Endothelial cell (in vitro differentiated cells): ENCODE data around the gene RPGRIP1. TPM values are rescaled to one million over a fixed set of nuclear protein-coding genes. Genes with fewer than 3 reads are reported as not detected.
"Not testable (repeated sequence)": the region's sequence is repeated elsewhere in the genome, so short reads cannot be mapped to it uniquely, and the experiment has no call there.

Source experiments
- DNase-seq: peaks from one replicate; pipeline ENCODE4 v3.0.0; 2021; ENCODE audit warnings: low spot score
- H3K27ac Mint-ChIP-seq: one replicate; pipeline ENCODE4 v1.8.0; 2021; ENCODE audit warnings: mixed read lengths, inconsistent platforms; ENCODE audit not compliant: unreplicated experiment
- H3K27me3 Mint-ChIP-seq: one replicate; pipeline ENCODE4 v1.8.0; 2021; ENCODE audit warnings: mild to moderate bottlenecking, moderate library complexity, mixed read lengths, inconsistent platforms; ENCODE audit not compliant: unreplicated experiment
- H3K36me3 Mint-ChIP-seq: one replicate; pipeline ENCODE4 v1.8.0; 2021; ENCODE audit warnings: mild to moderate bottlenecking, low read depth, mixed read lengths, inconsistent platforms; ENCODE audit not compliant: unreplicated experiment
- H3K4me1 Mint-ChIP-seq: one replicate; pipeline ENCODE4 v1.8.0; 2021; ENCODE audit warnings: mild to moderate bottlenecking, mixed read lengths, inconsistent platforms; ENCODE audit not compliant: unreplicated experiment
- H3K4me3 Mint-ChIP-seq: one replicate; pipeline ENCODE4 v1.8.0; 2021; ENCODE audit warnings: mild to moderate bottlenecking, mixed read lengths, inconsistent platforms; ENCODE audit not compliant: unreplicated experiment
- H3K9me3 Mint-ChIP-seq: one replicate; pipeline ENCODE4 v1.8.0; 2021; ENCODE audit warnings: mixed read lengths, inconsistent platforms; ENCODE audit not compliant: unreplicated experiment
- total RNA-seq: library from RNA; stranded (reverse); fragmentation: NEBNext Ultra II Directional; extraction: Animal tissue kit (Norgen Biotek cat#: 25700); gene quantifications from one replicate; pipeline ENCODE4 v1.2.1, GENCODE V29; 2021; ENCODE audit not compliant: unreplicated experiment
- TF ChIP-seq, protein P1 (sequence below): fragments of 200-600 bp; sonication (generic); IDR thresholded peaks from one replicate; pipeline ENCODE4 v1.5.0; 2021; ENCODE audit warnings: antibody characterized with exemption; ENCODE audit not compliant: unreplicated experiment

The RPGRIP1 gene
- total RNA-seq, 1 donor from 2014 or later = 1.5 TPM

DNA sequence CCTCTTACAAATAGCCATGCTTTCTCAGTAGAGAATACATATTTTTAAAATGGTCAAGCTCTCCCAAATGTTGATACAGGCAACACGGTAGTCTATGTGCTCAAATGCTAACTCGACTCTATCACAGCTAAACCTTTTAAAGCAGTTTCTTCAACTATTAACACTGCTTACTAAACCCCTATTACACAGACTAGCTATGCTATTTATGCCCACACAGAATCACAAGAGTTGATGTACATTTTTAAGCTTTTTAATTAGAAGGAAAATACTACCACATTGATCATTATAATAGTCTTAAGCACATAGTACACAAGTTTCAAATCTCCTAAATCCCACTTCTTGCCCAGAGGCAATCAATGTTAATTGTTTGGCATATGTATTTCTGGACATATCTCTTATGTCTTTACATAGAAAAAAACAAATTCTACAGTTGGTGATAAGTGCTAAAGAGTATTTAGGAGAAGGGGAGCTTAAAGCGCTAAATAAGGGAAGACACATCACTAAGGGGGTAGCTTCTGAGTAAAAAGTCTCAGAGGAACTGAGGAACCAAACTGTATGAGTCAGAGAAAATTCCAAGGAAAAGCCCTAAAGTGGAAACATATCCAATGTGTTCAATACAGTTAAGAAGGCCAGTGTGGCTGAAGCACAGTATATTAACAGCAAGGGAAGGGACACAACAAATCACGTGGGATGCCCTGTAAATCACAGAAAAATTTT is 24.3 kb upstream of the RPGRIP1 start:
- Mint-ChIP-seq H3K27me3 (peaks cover 5% of the 10 kb centered on the region), H3K4me3 (no peak overlapping the region), H3K9me3 (no peaks in the 10 kb centered on the region), H3K4me1 (peaks cover 11% of the 10 kb centered on the region), H3K36me3 (peaks cover 44% of the 10 kb centered on the region), H3K27ac (peak overlapping the region; percentile 13)
- no peak for DNase-seq
- TF ChIP-seq, protein P1, sequence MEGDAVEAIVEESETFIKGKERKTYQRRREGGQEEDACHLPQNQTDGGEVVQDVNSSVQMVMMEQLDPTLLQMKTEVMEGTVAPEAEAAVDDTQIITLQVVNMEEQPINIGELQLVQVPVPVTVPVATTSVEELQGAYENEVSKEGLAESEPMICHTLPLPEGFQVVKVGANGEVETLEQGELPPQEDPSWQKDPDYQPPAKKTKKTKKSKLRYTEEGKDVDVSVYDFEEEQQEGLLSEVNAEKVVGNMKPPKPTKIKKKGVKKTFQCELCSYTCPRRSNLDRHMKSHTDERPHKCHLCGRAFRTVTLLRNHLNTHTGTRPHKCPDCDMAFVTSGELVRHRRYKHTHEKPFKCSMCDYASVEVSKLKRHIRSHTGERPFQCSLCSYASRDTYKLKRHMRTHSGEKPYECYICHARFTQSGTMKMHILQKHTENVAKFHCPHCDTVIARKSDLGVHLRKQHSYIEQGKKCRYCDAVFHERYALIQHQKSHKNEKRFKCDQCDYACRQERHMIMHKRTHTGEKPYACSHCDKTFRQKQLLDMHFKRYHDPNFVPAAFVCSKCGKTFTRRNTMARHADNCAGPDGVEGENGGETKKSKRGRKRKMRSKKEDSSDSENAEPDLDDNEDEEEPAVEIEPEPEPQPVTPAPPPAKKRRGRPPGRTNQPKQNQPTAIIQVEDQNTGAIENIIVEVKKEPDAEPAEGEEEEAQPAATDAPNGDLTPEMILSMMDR = no peak

DNA sequence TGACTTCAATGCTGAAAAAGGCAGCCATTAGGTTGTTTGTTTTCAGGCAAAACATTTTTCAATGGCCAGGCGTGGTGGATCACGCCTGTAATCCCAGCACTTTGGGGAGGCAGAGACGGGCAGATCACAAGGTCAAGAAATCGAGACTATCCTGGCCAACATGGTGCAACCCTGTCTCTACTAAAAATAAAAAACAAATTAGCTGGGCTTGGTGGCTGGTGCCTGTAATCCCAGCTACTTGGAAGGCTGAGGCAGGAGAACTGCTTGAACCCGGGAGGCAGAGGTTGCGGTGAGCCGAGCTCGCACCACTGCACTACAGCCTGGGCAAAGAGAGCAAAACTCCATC is 23.8 kb upstream of the RPGRIP1 start:
- Mint-ChIP-seq H3K27ac (peak overlapping the region; percentile 13), H3K4me1 (peaks cover 11% of the 10 kb centered on the region), H3K36me3 (peaks cover 43% of the 10 kb centered on the region)
- DNase-seq, H3K9me3 Mint-ChIP-seq, H3K4me3 Mint-ChIP-seq, H3K27me3 Mint-ChIP-seq: not testable (repeated sequence)

DNA sequence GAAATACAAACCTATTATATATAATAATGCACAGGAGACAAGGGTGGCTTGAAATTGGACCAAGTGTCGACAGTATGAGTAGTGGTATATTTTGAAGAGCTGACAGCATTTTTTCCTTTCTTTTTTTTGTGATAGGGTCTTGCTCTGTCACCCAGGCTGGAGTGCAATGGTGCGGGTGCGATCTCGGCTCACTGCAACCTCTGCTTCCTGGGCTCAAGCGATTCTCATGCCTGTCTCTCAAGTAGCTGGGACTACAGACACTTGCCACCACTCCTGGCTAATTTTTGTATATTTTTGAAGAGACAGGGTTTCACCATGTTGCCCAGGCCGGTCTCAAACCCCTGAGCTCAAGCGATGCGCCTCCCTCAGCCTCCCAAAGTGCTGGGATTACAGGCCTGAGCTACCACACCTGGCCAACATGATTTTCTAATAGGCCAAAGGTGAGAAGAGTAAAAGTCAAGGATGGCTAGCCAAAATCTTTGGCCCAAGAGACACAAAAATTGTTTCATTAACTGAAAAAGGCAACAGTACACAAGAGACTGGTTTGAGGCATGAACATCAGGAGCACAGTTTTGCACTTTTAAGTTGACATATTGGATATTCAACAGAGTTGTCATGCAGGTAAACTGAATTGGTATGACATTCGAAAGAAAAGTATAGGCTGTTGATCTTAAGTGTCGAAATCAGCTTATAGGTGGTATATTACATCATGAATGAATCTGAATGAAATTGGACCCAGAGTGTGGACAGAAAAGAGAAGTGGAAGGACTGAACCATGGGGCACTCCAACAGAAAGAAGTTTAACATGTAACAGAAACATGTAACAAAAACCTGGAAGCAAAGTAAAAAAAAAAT is 23.1 kb upstream of the RPGRIP1 start:
- TF ChIP-seq, protein P1 = no peak
- Mint-ChIP-seq H3K27ac (peak overlapping the region; percentile 7), H3K9me3 (no peaks in the 10 kb centered on the region), H3K27me3 (peaks cover 5% of the 10 kb centered on the region), H3K4me3 (no peak overlapping the region), H3K4me1 (peaks cover 16% of the 10 kb centered on the region), H3K36me3 (peaks cover 43% of the 10 kb centered on the region)
- DNase-seq = no peak

DNA sequence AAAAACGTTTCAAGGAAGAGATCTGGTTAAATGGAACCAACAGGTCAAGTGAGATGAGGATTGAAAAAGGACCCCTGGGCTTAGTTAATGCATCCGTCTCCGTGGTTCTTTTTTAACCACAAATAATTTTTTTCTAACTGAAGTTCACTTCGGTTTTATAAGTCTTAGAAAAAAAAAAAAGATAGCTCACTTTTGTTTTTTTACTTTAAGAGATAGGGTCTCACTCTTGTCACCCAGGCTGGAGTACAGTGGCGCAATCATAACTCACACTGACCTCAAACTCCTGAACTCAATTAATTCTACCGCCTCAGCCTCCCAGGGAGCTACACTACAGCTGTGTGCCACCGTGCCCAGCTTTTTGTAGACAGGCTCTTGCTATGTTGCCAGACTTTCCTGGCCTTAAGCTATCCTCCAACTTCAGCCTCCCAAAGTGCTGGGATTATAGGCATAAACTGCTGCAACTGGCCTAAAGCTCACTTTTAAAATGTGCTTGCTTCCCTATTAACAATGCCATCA is 22.4 kb upstream of the RPGRIP1 start:
- H3K9me3 Mint-ChIP-seq = no peaks in the 10 kb centered on the region
- peaks cover 19% of the 10 kb centered on the region for H3K4me1 Mint-ChIP-seq
- no peak overlapping the region for H3K27ac Mint-ChIP-seq
- DNase-seq = no peak
- peak overlapping the region; percentile 73 for H3K4me3 Mint-ChIP-seq
- peaks cover 45% of the 10 kb centered on the region for H3K36me3 Mint-ChIP-seq
- TF ChIP-seq, protein P1 = no peak
- peaks cover 5% of the 10 kb centered on the region for H3K27me3 Mint-ChIP-seq

DNA sequence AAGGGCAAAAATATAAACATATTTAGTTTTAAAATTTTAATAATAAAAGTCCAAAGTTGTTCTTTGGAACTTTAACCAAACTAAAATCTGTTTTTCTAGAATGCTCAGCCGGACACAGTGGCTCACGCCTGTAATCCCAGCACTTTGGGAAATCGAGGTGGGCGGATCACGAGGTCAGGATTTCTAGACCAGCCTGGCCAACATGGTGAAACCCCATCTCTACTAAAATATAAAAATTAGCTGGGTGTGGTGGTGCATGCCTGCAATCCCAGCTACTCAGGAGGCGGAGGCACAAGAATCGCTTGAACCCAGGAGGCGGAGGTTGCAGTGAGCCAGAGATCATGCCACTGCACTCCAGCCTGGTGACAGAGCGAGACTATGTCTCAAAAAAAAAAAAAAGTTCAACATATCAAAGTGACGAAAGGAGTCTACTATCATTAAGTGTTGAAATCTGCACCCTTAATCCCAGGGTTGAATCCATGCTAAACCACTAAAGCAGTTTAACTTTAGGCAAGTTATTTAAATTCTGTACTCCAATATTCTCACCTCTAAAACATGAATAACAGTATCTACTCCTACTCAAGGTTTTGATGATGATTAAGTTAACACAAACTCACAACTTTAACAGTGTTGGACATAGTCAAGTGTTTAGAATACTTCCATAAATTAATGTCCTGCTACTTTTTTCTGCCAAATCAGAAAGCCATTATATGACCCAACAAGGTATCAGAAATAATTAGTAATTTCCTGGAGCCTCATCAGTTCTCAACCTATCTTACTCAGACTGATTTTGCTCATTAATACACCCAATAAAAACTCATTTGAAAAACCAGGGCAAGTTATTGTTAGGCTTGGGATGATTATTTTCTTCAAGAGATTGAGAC is 21.6 kb upstream of the RPGRIP1 start:
- Mint-ChIP-seq H3K27me3 (peaks cover 5% of the 10 kb centered on the region), H3K4me3 (peak overlapping the region; percentile 15), H3K36me3 (peaks cover 48% of the 10 kb centered on the region), H3K27ac (peak overlapping the region; percentile 38), H3K4me1 (peaks cover 26% of the 10 kb centered on the region), H3K9me3 (no peaks in the 10 kb centered on the region)
- TF ChIP-seq, protein P1 = no peak
- DNase-seq = no peak
